Adrenal gland (tissue), 5 donors: ENCODE data around the gene KSR2.

Source experiments
- POLR2A ChIP-seq, 2 donors: fragments of 450-650 bp; IDR thresholded peaks; one replicate each; pipeline ENCODE4 v1.6.1; 2017; ENCODE audit warnings: antibody characterized with exemption in 2 of 2, mild to moderate bottlenecking in 2 of 2, moderate library complexity in 1 of 2
- TF ChIP-seq, protein P1 (sequence below), 6 experiments: fragments of 450-650 bp in 4 of 6; fragments of 200-600 bp in 2 of 6; sonication (generic) in 1 of 6; IDR thresholded peaks; 1 replicate in 5 of 6; 2 replicates in 1 of 6; pipeline versions ENCODE4 v1.5.1 to v1.8.0; 2016 to 2021; ENCODE audit warnings: antibody characterized with exemption in 6 of 6, mild to moderate bottlenecking in 2 of 6, moderate library complexity in 1 of 6
- donor health status: DM: no; HTN: no; CAD: no.

DNA sequence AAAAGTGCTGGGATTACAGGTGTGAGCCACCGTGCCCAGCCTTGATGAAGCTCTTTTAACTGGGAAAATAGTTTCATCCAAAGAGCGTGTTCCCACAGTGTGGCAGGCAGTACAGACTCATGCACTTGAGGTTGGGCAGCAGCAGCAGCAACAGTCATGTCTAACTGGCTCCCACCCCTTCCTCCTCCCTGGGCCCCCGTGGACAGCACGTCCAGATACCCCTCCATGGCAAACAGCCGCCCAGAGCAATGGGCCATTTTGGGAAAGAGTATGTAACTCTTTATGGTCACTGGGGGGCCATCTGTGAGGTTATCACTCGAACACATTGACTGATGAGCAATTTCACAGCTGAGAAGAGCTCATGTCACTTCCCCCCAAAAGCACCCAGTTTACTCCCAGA, 328.3 kb downstream of the KSR2 start:
- TF ChIP-seq, protein P1, sequence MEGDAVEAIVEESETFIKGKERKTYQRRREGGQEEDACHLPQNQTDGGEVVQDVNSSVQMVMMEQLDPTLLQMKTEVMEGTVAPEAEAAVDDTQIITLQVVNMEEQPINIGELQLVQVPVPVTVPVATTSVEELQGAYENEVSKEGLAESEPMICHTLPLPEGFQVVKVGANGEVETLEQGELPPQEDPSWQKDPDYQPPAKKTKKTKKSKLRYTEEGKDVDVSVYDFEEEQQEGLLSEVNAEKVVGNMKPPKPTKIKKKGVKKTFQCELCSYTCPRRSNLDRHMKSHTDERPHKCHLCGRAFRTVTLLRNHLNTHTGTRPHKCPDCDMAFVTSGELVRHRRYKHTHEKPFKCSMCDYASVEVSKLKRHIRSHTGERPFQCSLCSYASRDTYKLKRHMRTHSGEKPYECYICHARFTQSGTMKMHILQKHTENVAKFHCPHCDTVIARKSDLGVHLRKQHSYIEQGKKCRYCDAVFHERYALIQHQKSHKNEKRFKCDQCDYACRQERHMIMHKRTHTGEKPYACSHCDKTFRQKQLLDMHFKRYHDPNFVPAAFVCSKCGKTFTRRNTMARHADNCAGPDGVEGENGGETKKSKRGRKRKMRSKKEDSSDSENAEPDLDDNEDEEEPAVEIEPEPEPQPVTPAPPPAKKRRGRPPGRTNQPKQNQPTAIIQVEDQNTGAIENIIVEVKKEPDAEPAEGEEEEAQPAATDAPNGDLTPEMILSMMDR (IDR thresholded peaks at IDR 0.05), result no peak
- no peak for TF ChIP-seq POLR2A (IDR thresholded peaks at IDR 0.05)
